GM12864 (cell line): ENCODE results near the gene CLSTN3.
A peak's percentile ranks its signal among the peaks of the same experiment; 100 is the strongest.
"Not testable (repeated sequence)": the region's sequence is repeated elsewhere in the genome, so short reads cannot be mapped to it uniquely, and the experiment has no call there.

Experiments
- DNase-seq: peaks from one replicate; pipeline ENCODE4 v3.0.0-alpha.2; 2011; ENCODE audit warnings: low read depth
- H3K4me3 ChIP-seq: 2 replicates; pipeline ENCODE4 v1.5.1; 2011; ENCODE audit warnings: mild to moderate bottlenecking, low read depth, low read length, control low read depth
- CTCF ChIP-seq: IDR thresholded peaks from 2 replicates; pipeline ENCODE4 v1.5.1; 2011; ENCODE audit warnings: low read depth, mild to moderate bottlenecking, moderate library complexity, low read length, control low read depth, inconsistent platforms; ENCODE audit errors: missing control alignments

CLSTN3 gene

GRCh38 chr12:7162691-7163114 lies 32.5 kb downstream of the CLSTN3 start:
- H3K4me3 ChIP-seq = no peak overlapping the region
- no peak for DNase-seq
- TF ChIP-seq CTCF = peak; percentile 54

- TF ChIP-seq CTCF = no peak
- DNase-seq = no peak
- H3K4me3 ChIP-seq = no peak overlapping the region
Observed at GRCh38 chr12:7169951-7170350, 39.8 kb downstream of the CLSTN3 start.

GRCh38 chr12:7171854-7172253 lies 41.7 kb downstream of the CLSTN3 start:
- no peak overlapping the region for H3K4me3 ChIP-seq
- no peak for DNase-seq
- TF ChIP-seq CTCF = no peak

GRCh38 chr12:7175493-7175892 lies 45.3 kb downstream of the CLSTN3 start:
- H3K4me3 ChIP-seq = no peak overlapping the region
- TF ChIP-seq CTCF = no peak
- no peak for DNase-seq

GRCh38 chr12:7176595-7176994 lies 46.4 kb downstream of the CLSTN3 start:
- no peak for DNase-seq
- TF ChIP-seq CTCF = no peak
- H3K4me3 ChIP-seq = no peak overlapping the region

GRCh38 chr12:7178481-7178880 lies 48.3 kb downstream of the CLSTN3 start:
- DNase-seq = no peak
- no peak overlapping the region for H3K4me3 ChIP-seq
- no peak for TF ChIP-seq CTCF

- DNase-seq = no peak
- no peak overlapping the region for H3K4me3 ChIP-seq
- no peak for TF ChIP-seq CTCF
Observed at GRCh38 chr12:7180685-7181084, 50.5 kb downstream of the CLSTN3 start.

GRCh38 chr12:7186058-7186457 lies 55.9 kb downstream of the CLSTN3 start:
- not testable (repeated sequence) for H3K4me3 ChIP-seq, DNase-seq
